HL-60 (cell line): ENCODE data around the gene STXBP4.
A peak's percentile ranks its signal among the peaks of the same experiment; 100 is the strongest.

Experiments used
- DNase-seq, 2 experiments: peaks; one replicate each; pipeline ENCODE4 v3.0.0-alpha.2; 2010 to 2020; ENCODE audit warnings: low read depth in 1 of 2, low spot score in 1 of 2
- H3K27ac ChIP-seq: fragments of 250-450 bp; sonication (Bioruptor Pico); replicated peaks from 2 replicates; pipeline ENCODE4 v1.5.1; 2020; ENCODE audit warnings: mild to moderate bottlenecking, moderate library complexity
- H3K27me3 ChIP-seq: fragments of 250-450 bp; sonication (Bioruptor Pico); 2 replicates; pipeline ENCODE4 v1.5.1; 2021; ENCODE audit warnings: mild to moderate bottlenecking, moderate library complexity; ENCODE audit not compliant: insufficient read depth, poor library complexity, severe bottlenecking
- H3K4me3 ChIP-seq: replicated peaks from 2 replicates; pipeline ENCODE4 v1.5.1; 2011; ENCODE audit warnings: mild to moderate bottlenecking, control low read depth, low read length; ENCODE audit not compliant: insufficient read depth
- GABPA ChIP-seq: IDR thresholded peaks from 2 replicates; pipeline ENCODE4 v1.6.1; 2012; ENCODE audit warnings: low read depth
- POLR2AphosphoS5 ChIP-seq: IDR thresholded peaks from 2 replicates; pipeline ENCODE4 v1.6.1; 2012; ENCODE audit warnings: low read depth
- SPI1 ChIP-seq: IDR thresholded peaks from 2 replicates; pipeline ENCODE4 v1.6.1; 2012; ENCODE audit warnings: low read depth, mild to moderate bottlenecking, borderline replicate concordance
- TF ChIP-seq, protein P1 (sequence below): IDR thresholded peaks from one replicate; pipeline ENCODE4 v1.5.1; 2011; ENCODE audit warnings: low read length, control low read depth, inconsistent platforms; ENCODE audit not compliant: insufficient read depth
- TF ChIP-seq, protein P2 (sequence below): IDR thresholded peaks from 2 replicates; pipeline ENCODE4 v1.6.1; 2012; ENCODE audit warnings: low read depth; ENCODE audit not compliant: insufficient replicate concordance

STXBP4 gene

DNA sequence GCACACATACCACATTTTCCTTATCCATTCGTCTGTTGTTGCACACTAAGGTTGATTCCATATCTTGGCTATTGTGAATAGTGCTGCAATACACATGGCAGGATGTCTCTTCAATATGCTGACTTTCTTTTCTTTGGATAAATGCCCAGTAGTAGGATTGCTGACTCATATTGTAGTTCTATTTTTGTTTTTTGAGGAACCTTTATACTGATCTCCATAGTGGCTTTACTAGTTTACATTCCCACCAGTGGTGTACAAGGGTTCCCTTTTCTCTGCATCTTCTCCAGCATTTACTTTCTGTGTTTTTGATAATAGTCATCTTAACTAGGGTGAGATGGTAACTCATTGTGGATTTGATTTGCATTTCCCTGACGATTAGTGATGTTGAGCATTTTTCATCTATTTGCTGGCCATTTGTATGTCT lies 118.1 kb downstream of the STXBP4 start:
- no peaks in the 10 kb centered on the region for H3K27me3 ChIP-seq
- peak; percentile 1 to 2 for DNase-seq
- TF ChIP-seq, protein P1, sequence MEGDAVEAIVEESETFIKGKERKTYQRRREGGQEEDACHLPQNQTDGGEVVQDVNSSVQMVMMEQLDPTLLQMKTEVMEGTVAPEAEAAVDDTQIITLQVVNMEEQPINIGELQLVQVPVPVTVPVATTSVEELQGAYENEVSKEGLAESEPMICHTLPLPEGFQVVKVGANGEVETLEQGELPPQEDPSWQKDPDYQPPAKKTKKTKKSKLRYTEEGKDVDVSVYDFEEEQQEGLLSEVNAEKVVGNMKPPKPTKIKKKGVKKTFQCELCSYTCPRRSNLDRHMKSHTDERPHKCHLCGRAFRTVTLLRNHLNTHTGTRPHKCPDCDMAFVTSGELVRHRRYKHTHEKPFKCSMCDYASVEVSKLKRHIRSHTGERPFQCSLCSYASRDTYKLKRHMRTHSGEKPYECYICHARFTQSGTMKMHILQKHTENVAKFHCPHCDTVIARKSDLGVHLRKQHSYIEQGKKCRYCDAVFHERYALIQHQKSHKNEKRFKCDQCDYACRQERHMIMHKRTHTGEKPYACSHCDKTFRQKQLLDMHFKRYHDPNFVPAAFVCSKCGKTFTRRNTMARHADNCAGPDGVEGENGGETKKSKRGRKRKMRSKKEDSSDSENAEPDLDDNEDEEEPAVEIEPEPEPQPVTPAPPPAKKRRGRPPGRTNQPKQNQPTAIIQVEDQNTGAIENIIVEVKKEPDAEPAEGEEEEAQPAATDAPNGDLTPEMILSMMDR = no peak
- TF ChIP-seq, protein P2, sequence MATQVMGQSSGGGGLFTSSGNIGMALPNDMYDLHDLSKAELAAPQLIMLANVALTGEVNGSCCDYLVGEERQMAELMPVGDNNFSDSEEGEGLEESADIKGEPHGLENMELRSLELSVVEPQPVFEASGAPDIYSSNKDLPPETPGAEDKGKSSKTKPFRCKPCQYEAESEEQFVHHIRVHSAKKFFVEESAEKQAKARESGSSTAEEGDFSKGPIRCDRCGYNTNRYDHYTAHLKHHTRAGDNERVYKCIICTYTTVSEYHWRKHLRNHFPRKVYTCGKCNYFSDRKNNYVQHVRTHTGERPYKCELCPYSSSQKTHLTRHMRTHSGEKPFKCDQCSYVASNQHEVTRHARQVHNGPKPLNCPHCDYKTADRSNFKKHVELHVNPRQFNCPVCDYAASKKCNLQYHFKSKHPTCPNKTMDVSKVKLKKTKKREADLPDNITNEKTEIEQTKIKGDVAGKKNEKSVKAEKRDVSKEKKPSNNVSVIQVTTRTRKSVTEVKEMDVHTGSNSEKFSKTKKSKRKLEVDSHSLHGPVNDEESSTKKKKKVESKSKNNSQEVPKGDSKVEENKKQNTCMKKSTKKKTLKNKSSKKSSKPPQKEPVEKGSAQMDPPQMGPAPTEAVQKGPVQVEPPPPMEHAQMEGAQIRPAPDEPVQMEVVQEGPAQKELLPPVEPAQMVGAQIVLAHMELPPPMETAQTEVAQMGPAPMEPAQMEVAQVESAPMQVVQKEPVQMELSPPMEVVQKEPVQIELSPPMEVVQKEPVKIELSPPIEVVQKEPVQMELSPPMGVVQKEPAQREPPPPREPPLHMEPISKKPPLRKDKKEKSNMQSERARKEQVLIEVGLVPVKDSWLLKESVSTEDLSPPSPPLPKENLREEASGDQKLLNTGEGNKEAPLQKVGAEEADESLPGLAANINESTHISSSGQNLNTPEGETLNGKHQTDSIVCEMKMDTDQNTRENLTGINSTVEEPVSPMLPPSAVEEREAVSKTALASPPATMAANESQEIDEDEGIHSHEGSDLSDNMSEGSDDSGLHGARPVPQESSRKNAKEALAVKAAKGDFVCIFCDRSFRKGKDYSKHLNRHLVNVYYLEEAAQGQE = no peak
- TF ChIP-seq SPI1 = peak; percentile 20; the same call in 1 of the 2 replicates
- no peak for TF ChIP-seq POLR2AphosphoS5
- H3K27ac ChIP-seq = no peak overlapping the region
- H3K4me3 ChIP-seq = no peak overlapping the region

DNA sequence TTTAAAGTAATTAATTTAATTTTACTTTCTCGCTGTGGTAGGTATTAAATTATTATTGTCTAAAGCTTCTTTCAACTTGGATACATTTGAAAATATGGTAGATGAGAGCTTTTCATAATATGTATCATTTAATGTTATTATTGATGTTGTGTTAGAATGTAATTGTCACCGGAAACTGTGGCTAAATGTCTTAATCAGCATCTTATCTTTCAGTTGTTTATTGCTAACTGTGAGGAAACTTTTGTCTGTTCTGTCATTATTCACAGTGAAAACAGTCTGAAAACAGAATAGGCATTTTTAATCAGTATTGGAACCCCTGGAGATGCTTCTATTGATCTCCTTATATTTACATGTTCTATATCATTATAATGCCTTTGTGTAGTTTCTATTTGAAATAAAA lies 120.7 kb downstream of the STXBP4 start:
- no peak overlapping the region for H3K27ac ChIP-seq
- DNase-seq = no peak
- TF ChIP-seq GABPA = no peak
- TF ChIP-seq, protein P2 = no peak
- no peak for TF ChIP-seq SPI1
- no peak for TF ChIP-seq POLR2AphosphoS5
- TF ChIP-seq, protein P1 = no peak
- no peak overlapping the region for H3K4me3 ChIP-seq
- H3K27me3 ChIP-seq = no peaks in the 10 kb centered on the region

DNA sequence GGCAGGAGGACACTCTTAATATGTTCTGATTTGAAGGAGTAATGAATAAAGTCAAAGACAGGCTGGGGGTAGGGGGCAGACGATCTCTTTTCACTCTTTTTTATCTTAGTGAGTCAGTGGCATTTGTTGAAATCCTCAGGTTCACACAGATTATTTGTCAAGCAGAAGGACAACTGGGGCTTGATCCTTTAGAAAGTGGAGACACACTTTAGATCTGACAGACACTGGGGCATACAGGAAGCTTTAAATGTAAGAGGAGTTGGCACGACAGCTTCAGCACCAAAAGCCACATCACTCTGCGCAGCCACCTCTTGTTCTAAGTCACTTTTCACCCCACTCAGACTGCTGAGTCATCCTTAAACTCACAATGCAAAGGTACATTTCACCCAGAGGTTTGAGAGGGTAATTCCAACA lies 121.5 kb downstream of the STXBP4 start:
- Histone ChIP-seq H3K4me3 (no peak overlapping the region), H3K27ac (no peak overlapping the region), H3K27me3 (no peaks in the 10 kb centered on the region)
- TF ChIP-seq GABPA (no peak), SPI1 (no peak), POLR2AphosphoS5 (no peak)
- TF ChIP-seq, protein P2 = no peak
- TF ChIP-seq, protein P1 = no peak
- no peak for DNase-seq
